H9 (cell line): ENCODE measurements around the gene SH3RF3. TPM values are rescaled to one million over a fixed set of nuclear protein-coding genes. Genes with fewer than 3 reads are reported as not detected.

Source experiments
- DNase-seq: peaks from one replicate; pipeline ENCODE4 v3.0.0-alpha.2; 2017
- H2AFZ ChIP-seq: one replicate; pipeline ENCODE4 v1.6.1; 2013; ENCODE audit warnings: mild to moderate bottlenecking, low read length, control low read depth, moderate library complexity
- H2AK5ac ChIP-seq: 2 replicates; pipeline ENCODE4 v1.6.1; 2013; ENCODE audit warnings: low read length, control low read depth, mixed read lengths; ENCODE audit not compliant: insufficient read length
- H2BK120ac ChIP-seq: one replicate; pipeline ENCODE4 v1.6.1; 2013; ENCODE audit warnings: low read depth, mild to moderate bottlenecking, low read length, control low read depth, inconsistent platforms; ENCODE audit not compliant: poor library complexity, severe bottlenecking
- H2BK12ac ChIP-seq: 2 replicates; pipeline ENCODE4 v1.6.1; 2013; ENCODE audit warnings: low read length, control low read depth, mixed read lengths, low read depth; ENCODE audit not compliant: insufficient read length
- H2BK15ac ChIP-seq: 2 replicates; pipeline ENCODE4 v1.6.1; 2013; ENCODE audit warnings: low read depth, low read length, control low read depth
- H2BK20ac ChIP-seq: one replicate; pipeline ENCODE4 v1.6.1; 2013; ENCODE audit warnings: low read depth, mild to moderate bottlenecking, low read length, control low read depth, inconsistent platforms; ENCODE audit not compliant: poor library complexity, severe bottlenecking
- H2BK5ac ChIP-seq: 2 replicates; pipeline ENCODE4 v1.6.1; 2013; ENCODE audit warnings: low read length, control low read depth, mixed read lengths; ENCODE audit not compliant: insufficient read length
- H3K14ac ChIP-seq: 2 replicates; pipeline ENCODE4 v1.6.1; 2013; ENCODE audit warnings: low read length, control low read depth; ENCODE audit not compliant: insufficient read depth
- H3K18ac ChIP-seq: 2 replicates; pipeline ENCODE4 v1.6.1; 2013; ENCODE audit warnings: low read depth, mild to moderate bottlenecking, mixed read lengths, low read length, control low read depth; ENCODE audit not compliant: insufficient read length
- H3K23ac ChIP-seq: 2 replicates; pipeline ENCODE4 v1.6.1; 2013; ENCODE audit warnings: low read length, control low read depth, mixed read lengths, low read depth; ENCODE audit not compliant: insufficient read length
- H3K23me2 ChIP-seq: 2 replicates; pipeline ENCODE4 v1.6.1; 2013; ENCODE audit warnings: low read depth, mild to moderate bottlenecking, mixed read lengths, low read length, control low read depth; ENCODE audit not compliant: insufficient read length, poor library complexity, severe bottlenecking
- H3K27ac ChIP-seq: 2 replicates; pipeline ENCODE4 v1.5.1; 2013; ENCODE audit warnings: low read length, control low read depth, mixed read lengths, low read depth; ENCODE audit not compliant: insufficient read length
- H3K27me3 ChIP-seq: 2 replicates; pipeline ENCODE4 v1.6.1; 2013; ENCODE audit warnings: low read length, control low read depth, inconsistent platforms; ENCODE audit not compliant: insufficient read depth
- H3K4ac ChIP-seq: 2 replicates; pipeline ENCODE4 v1.6.1; 2013; ENCODE audit warnings: low read depth, mild to moderate bottlenecking, control low read depth, inconsistent platforms, low read length, moderate library complexity
- H3K4me1 ChIP-seq: 2 replicates; pipeline ENCODE4 v1.6.1; 2013; ENCODE audit warnings: low read length, control low read depth, inconsistent platforms; ENCODE audit not compliant: insufficient read depth
- H3K4me2 ChIP-seq: 2 replicates; pipeline ENCODE4 v1.6.1; 2013; ENCODE audit warnings: low read length, control low read depth, mixed read lengths; ENCODE audit not compliant: insufficient read length, insufficient read depth
- H3K56ac ChIP-seq: 2 replicates; pipeline ENCODE4 v1.6.1; 2013; ENCODE audit warnings: low read depth, mild to moderate bottlenecking, mixed read lengths, low read length, control low read depth; ENCODE audit not compliant: insufficient read length
- H3K79me1 ChIP-seq: 2 replicates; pipeline ENCODE4 v1.6.1; 2013; ENCODE audit warnings: low read depth, mild to moderate bottlenecking, moderate library complexity, low read length, control low read depth, inconsistent platforms; ENCODE audit not compliant: insufficient read depth, poor library complexity, severe bottlenecking
- H3K79me2 ChIP-seq: 2 replicates; pipeline ENCODE4 v1.6.1; 2013; ENCODE audit warnings: low read length, control low read depth, inconsistent platforms; ENCODE audit not compliant: insufficient read depth
- H3K9ac ChIP-seq: 2 replicates; pipeline ENCODE4 v1.6.1; 2013; ENCODE audit warnings: low read length, control low read depth, mixed read lengths; ENCODE audit not compliant: insufficient read length; ENCODE audit errors: extremely low read depth
- H3K9me3 ChIP-seq: one replicate; pipeline ENCODE4 v1.6.1; 2013; ENCODE audit warnings: low read depth, low read length, inconsistent platforms; ENCODE audit not compliant: control insufficient read depth
- H3T11ph ChIP-seq: one replicate; pipeline ENCODE4 v1.6.1; 2013; ENCODE audit warnings: mild to moderate bottlenecking, low read length, control low read depth, inconsistent platforms
- H4K20me1 ChIP-seq: one replicate; pipeline ENCODE4 v1.6.1; 2013; ENCODE audit not compliant: control insufficient read depth, insufficient read length, insufficient read depth
- H4K5ac ChIP-seq: 2 replicates; pipeline ENCODE4 v1.6.1; 2013; ENCODE audit warnings: low read depth, mild to moderate bottlenecking, mixed read lengths, low read length, control low read depth; ENCODE audit not compliant: insufficient read length
- H4K8ac ChIP-seq: replicated peaks from 2 replicates; pipeline ENCODE4 v1.6.1; 2013; ENCODE audit warnings: low read length, control low read depth, mixed read lengths, low read depth; ENCODE audit not compliant: insufficient read length
- H4K91ac ChIP-seq: 2 replicates; pipeline ENCODE4 v1.6.1; 2013; ENCODE audit warnings: low read depth, mild to moderate bottlenecking, moderate library complexity, mixed read lengths, low read length, control low read depth; ENCODE audit not compliant: insufficient read length
- H3K27ac Mint-ChIP-seq, 3 experiments: 2 replicates in 2 of 3; 3 replicates in 1 of 3; pipeline ENCODE4 v1.8.0; 2020 to 2021; ENCODE audit warnings: mixed read lengths in 3 of 3, mild to moderate bottlenecking in 1 of 3, moderate library complexity in 1 of 3
- H3K27me3 Mint-ChIP-seq: 2 replicates; pipeline ENCODE4 v1.8.0; 2021; ENCODE audit warnings: low read depth, mild to moderate bottlenecking, moderate library complexity, mixed read lengths
- H3K36me3 Mint-ChIP-seq, 3 experiments: 2 replicates in 2 of 3; 3 replicates in 1 of 3; pipeline ENCODE4 v1.8.0; 2020 to 2021; ENCODE audit warnings: low read depth in 3 of 3, mixed read lengths in 3 of 3; ENCODE audit not compliant: insufficient read depth in 1 of 3
- H3K4me1 Mint-ChIP-seq, 2 experiments: 2 replicates each; pipeline ENCODE4 v1.8.0; 2020; ENCODE audit warnings: mixed read lengths in 2 of 2
- H3K4me3 Mint-ChIP-seq, 2 experiments: 2 replicates in 1 of 2; 3 replicates in 1 of 2; pipeline ENCODE4 v1.8.0; 2020 to 2021; ENCODE audit warnings: mild to moderate bottlenecking in 2 of 2, mixed read lengths in 2 of 2, moderate library complexity in 1 of 2
- H3K9me3 Mint-ChIP-seq, 2 experiments: 2 replicates in 1 of 2; 3 replicates in 1 of 2; pipeline ENCODE4 v1.8.0; 2020; ENCODE audit warnings: mild to moderate bottlenecking in 2 of 2, mixed read lengths in 2 of 2, moderate library complexity in 1 of 2
- CTCF ChIP-seq: fragments of 200-600 bp; sonication (generic); conservative IDR thresholded peaks from 3 replicates; pipeline ENCODE4 v1.8.0; 2021; ENCODE audit warnings: antibody characterized with exemption, mild to moderate bottlenecking
- WGBS: extraction: QIAGEN DNeasy Blood & Tissue Kit; methylation state at CpG from one replicate; pipeline ENCODE4 v1.1.7; 2013; ENCODE audit warnings: missing lambda C conversion rate, low lambda C conversion rate, mixed read lengths; ENCODE audit not compliant: insufficient read length; ENCODE audit errors: extremely low coverage; 5-methylcytosine and 5-hydroxymethylcytosine counted together
- total RNA-seq: library from RNA; stranded (reverse); gene quantifications from 2 replicates; pipeline ENCODE4 v1.2.1, GENCODE V29; 2021

SH3RF3 gene
- total RNA-seq, 1 experiment from 2014 or later: 0.46 TPM

- Histone ChIP-seq H2AFZ (no peak overlapping the region), H2BK12ac (no peak overlapping the region), H3K79me2 (no peaks in the 10 kb centered on the region), H3K9ac (no peak overlapping the region), H3K18ac (no peak overlapping the region), H2BK5ac (no peak overlapping the region), H3T11ph (no peak overlapping the region), H4K5ac (no peak overlapping the region), H2AK5ac (no peak overlapping the region), H3K27ac (no peak overlapping the region), H2BK20ac (no peak overlapping the region), H4K8ac (no peak overlapping the region), H3K27me3 (no peaks in the 10 kb centered on the region), H3K4me2 (no peak overlapping the region), H3K79me1 (no peaks in the 10 kb centered on the region), H4K20me1 (peaks cover 3% of the 10 kb centered on the region), H2BK15ac (no peak overlapping the region), H3K23ac (no peak overlapping the region), H3K23me2 (no peaks in the 10 kb centered on the region), H3K14ac (no peak overlapping the region; the same call in 1 of the 2 replicates), H2BK120ac (no peak overlapping the region), H3K56ac (no peak overlapping the region), H3K4me1 (no peaks in the 10 kb centered on the region), H3K4ac (no peak overlapping the region), H3K9me3 (no peaks in the 10 kb centered on the region), H4K91ac (no peak overlapping the region)
- Mint-ChIP-seq H3K27ac (no peak overlapping the region), H3K9me3 (peaks cover 0 to 4% of the 10 kb centered on the region in 2 experiments; a peak in 1 of 5 replicates), H3K36me3 (no peaks in the 10 kb centered on the region), H3K4me1 (peaks cover 4 to 6% of the 10 kb centered on the region in 2 experiments), H3K4me3 (no peak overlapping the region), H3K27me3 (no peaks in the 10 kb centered on the region)
- TF ChIP-seq CTCF: no peak
- DNase-seq: peak; percentile 25
- no CpG with 5 or more reads among the region's 19 CpGs for WGBS
Measured at GRCh38 chr2:109196081-109196875, 67.3 kb downstream of the SH3RF3 start.
